ENCODE data around the gene AR. TPM values are rescaled to one million over a fixed set of nuclear protein-coding genes. Genes with fewer than 3 reads are reported as not detected.

Gene AR
- total and polyA plus RNA-seq, 4 donors: 0.43 to 5.3 (median 2.8) TPM

GRCh38 chrX:67693928-67694327 lies 150.1 kb downstream of the AR start:
- no peaks in the 10 kb centered on the region for H3K36me3 ChIP-seq (ENCODE audit: control insufficient read depth in 4 of 4, insufficient read depth in 4 of 4, low read length in 4 of 4)
- peaks cover 0 to 8% (median 0%) of the 10 kb centered on the region in 5 donors for H3K4me1 ChIP-seq (ENCODE audit: control insufficient read depth in 5 of 5, insufficient read depth in 5 of 5, low read length in 5 of 5)
- no peaks in the 10 kb centered on the region for H3K27me3 ChIP-seq (ENCODE audit: control insufficient read depth in 3 of 3, insufficient read depth in 3 of 3, low read length in 2 of 3)
- no peak overlapping the region for H3K9ac ChIP-seq (ENCODE audit: insufficient read depth in 1 of 2, low read length in 2 of 2)
- 71 to 91% methylated on average over 1 of the region's 1 CpG for WGBS, 2 donors
- ATAC-seq (ENCODE audit: insufficient read depth, low FRiP score) (no peak), DNase-seq (no peak)
- no peak for TF ChIP-seq CTCF (IDR thresholded peaks at IDR 0.05; ENCODE audit: control extremely low read depth, extremely low read depth)
- no peaks in the 10 kb centered on the region for H3K9me3 ChIP-seq (ENCODE audit: control insufficient read depth in 4 of 4, insufficient read depth in 3 of 4, low read length in 3 of 4)
- H3K27ac ChIP-seq (ENCODE audit: low read depth in 1 of 2, low read length in 1 of 2): no peak overlapping the region
- no peak overlapping the region for H3K4me3 ChIP-seq

- Histone ChIP-seq H3K36me3 (ENCODE audit: control insufficient read depth in 4 of 4, insufficient read depth in 4 of 4, low read length in 4 of 4) (peaks cover 0 to 3% (median 0%) of the 10 kb centered on the region in 4 donors), H3K9me3 (ENCODE audit: control insufficient read depth in 4 of 4, insufficient read depth in 3 of 4, low read length in 3 of 4) (no peaks in the 10 kb centered on the region), H3K4me1 (ENCODE audit: control insufficient read depth in 5 of 5, insufficient read depth in 5 of 5, low read length in 5 of 5) (peaks cover 0 to 8% (median 0%) of the 10 kb centered on the region in 5 donors), H3K9ac (ENCODE audit: insufficient read depth in 1 of 2, low read length in 2 of 2) (no peak overlapping the region), H3K27ac (ENCODE audit: low read depth in 1 of 2, low read length in 1 of 2) (no peak overlapping the region), H3K4me3 (no peak overlapping the region), H3K27me3 (ENCODE audit: control insufficient read depth in 3 of 3, insufficient read depth in 3 of 3, low read length in 2 of 3) (no peaks in the 10 kb centered on the region)
- DNase-seq (no peak), ATAC-seq (ENCODE audit: insufficient read depth, low FRiP score) (no peak)
- TF ChIP-seq CTCF (IDR thresholded peaks at IDR 0.05; ENCODE audit: control extremely low read depth, extremely low read depth): no peak
Observed at GRCh38 chrX:67697452-67697851, 153.6 kb downstream of the AR start.

- no peak for TF ChIP-seq CTCF (IDR thresholded peaks at IDR 0.05; ENCODE audit: control extremely low read depth, extremely low read depth)
- Histone ChIP-seq H3K36me3 (ENCODE audit: control insufficient read depth in 4 of 4, insufficient read depth in 4 of 4, low read length in 4 of 4) (peaks cover 0 to 3% (median 0%) of the 10 kb centered on the region in 4 donors), H3K27me3 (ENCODE audit: control insufficient read depth in 3 of 3, insufficient read depth in 3 of 3, low read length in 2 of 3) (no peaks in the 10 kb centered on the region), H3K27ac (ENCODE audit: low read depth in 1 of 2, low read length in 1 of 2) (no peak overlapping the region), H3K4me1 (ENCODE audit: control insufficient read depth in 5 of 5, insufficient read depth in 5 of 5, low read length in 5 of 5) (peaks cover 0 to 8% (median 0%) of the 10 kb centered on the region in 5 donors), H3K9ac (ENCODE audit: insufficient read depth in 1 of 2, low read length in 2 of 2) (no peak overlapping the region), H3K4me3 (no peak overlapping the region), H3K9me3 (ENCODE audit: control insufficient read depth in 4 of 4, insufficient read depth in 3 of 4, low read length in 3 of 4) (no peaks in the 10 kb centered on the region)
- DNase-seq (no peak), ATAC-seq (ENCODE audit: insufficient read depth, low FRiP score) (no peak)
- 77 to 95% methylated on average over 3 of the region's 3 CpGs for WGBS, 2 donors
Observed at GRCh38 chrX:67700602-67701001, 156.8 kb downstream of the AR start.

GRCh38 chrX:67714004-67714403 lies 170.2 kb downstream of the AR start:
- peaks cover 0 to 6% (median 0%) of the 10 kb centered on the region in 4 donors for H3K9me3 ChIP-seq (ENCODE audit: control insufficient read depth in 4 of 4, insufficient read depth in 3 of 4, low read length in 3 of 4)
- no peak for TF ChIP-seq CTCF (IDR thresholded peaks at IDR 0.05; ENCODE audit: control extremely low read depth, extremely low read depth)
- peaks cover 0 to 6% (median 0%) of the 10 kb centered on the region in 4 donors for H3K36me3 ChIP-seq (ENCODE audit: control insufficient read depth in 4 of 4, insufficient read depth in 4 of 4, low read length in 4 of 4)
- peaks cover 0 to 3% (median 0%) of the 10 kb centered on the region in 5 donors for H3K4me1 ChIP-seq (ENCODE audit: control insufficient read depth in 5 of 5, insufficient read depth in 5 of 5, low read length in 5 of 5)
- ATAC-seq (ENCODE audit: insufficient read depth, low FRiP score) (no peak), DNase-seq (no peak)
- no peak overlapping the region for H3K4me3 ChIP-seq
- no peaks in the 10 kb centered on the region for H3K27me3 ChIP-seq (ENCODE audit: control insufficient read depth in 3 of 3, insufficient read depth in 3 of 3, low read length in 2 of 3)
- WGBS, 2 donors: 77 to 86% methylated on average over 1 of the region's 1 CpG
- no peak overlapping the region for H3K27ac ChIP-seq (ENCODE audit: low read depth in 1 of 2, low read length in 1 of 2)
- H3K9ac ChIP-seq (ENCODE audit: insufficient read depth in 1 of 2, low read length in 2 of 2): no peak overlapping the region

Data from lung (tissue), 12 donors.